HepG2 (cell line): Measurements from ENCODE around the gene ATP11A. TPM values are rescaled to one million over a fixed set of nuclear protein-coding genes. Genes with fewer than 3 reads are reported as not detected.

Source experiments
- HNRNPLL ChIP-seq: fragments of 200-400 bp; formaldehyde crosslinking; IDR thresholded peaks from 2 replicates; pipeline ENCODE4 v1.6.1; 2017; ENCODE audit warnings: mild to moderate bottlenecking, low read depth, low read length; ENCODE audit not compliant: poor library complexity, severe bottlenecking
- HOXA9 ChIP-seq: sonication (generic); formaldehyde crosslinking; IDR thresholded peaks from 2 replicates; pipeline ENCODE4 v1.8.1; 2022; ENCODE audit warnings: missing genetic modification reagents, mild to moderate bottlenecking, moderate library complexity, borderline replicate concordance
- KLF9 ChIP-seq: IDR thresholded peaks from 2 replicates; pipeline ENCODE4 v1.6.1; 2016; ENCODE audit warnings: low read depth
- MXD1 ChIP-seq: sonication (generic); formaldehyde crosslinking; IDR thresholded peaks from 2 replicates; pipeline ENCODE4 v1.4.0; 2020; ENCODE audit warnings: mild to moderate bottlenecking, missing genetic modification reagents
- NRL ChIP-seq: sonication (generic); formaldehyde crosslinking; IDR thresholded peaks from 2 replicates; pipeline ENCODE4 v1.5.0; 2020; ENCODE audit warnings: missing genetic modification reagents, mild to moderate bottlenecking, moderate library complexity, borderline replicate concordance
- POGZ ChIP-seq: sonication (generic); formaldehyde crosslinking; IDR thresholded peaks from 2 replicates; pipeline ENCODE4 v1.4.0; 2020; ENCODE audit warnings: mild to moderate bottlenecking, missing genetic modification reagents
- SMYD3 ChIP-seq: sonication (generic); formaldehyde crosslinking; IDR thresholded peaks from 2 replicates; pipeline ENCODE4 v1.8.1; 2023; ENCODE audit warnings: mild to moderate bottlenecking, missing genetic modification reagents
- YEATS4 ChIP-seq: sonication (generic); formaldehyde crosslinking; IDR thresholded peaks from 2 replicates; pipeline ENCODE4 v1.4.0; 2020; ENCODE audit warnings: missing genetic modification reagents, borderline replicate concordance
- ZBTB33 ChIP-seq: sonication (generic); formaldehyde crosslinking; IDR thresholded peaks from 2 replicates; pipeline ENCODE4 v1.4.0; 2020; ENCODE audit warnings: missing genetic modification reagents
- ZEB1 ChIP-seq: IDR thresholded peaks from 2 replicates; pipeline ENCODE4 v1.6.1; 2012; ENCODE audit warnings: mild to moderate bottlenecking, low read depth, inconsistent platforms; ENCODE audit not compliant: insufficient replicate concordance
- ZKSCAN8 ChIP-seq: IDR thresholded peaks from 2 replicates; pipeline ENCODE4 v1.6.1; 2016; ENCODE audit warnings: borderline replicate concordance, missing genetic modification reagents, missing compliant biosample characterization
- ZNF687 ChIP-seq: sonication (generic); formaldehyde crosslinking; IDR thresholded peaks from 2 replicates; pipeline ENCODE4 v1.5.1; 2020; ENCODE audit warnings: mild to moderate bottlenecking, missing genetic modification reagents, moderate library complexity
- ZNF710 ChIP-seq: sonication (generic); formaldehyde crosslinking; IDR thresholded peaks from 2 replicates; pipeline ENCODE4 v1.5.0; 2020; ENCODE audit warnings: mild to moderate bottlenecking, missing genetic modification reagents, borderline replicate concordance
- ZNF788 ChIP-seq: sonication (generic); formaldehyde crosslinking; IDR thresholded peaks from 2 replicates; pipeline ENCODE4 v1.5.0; 2020; ENCODE audit warnings: mild to moderate bottlenecking, missing genetic modification reagents, borderline replicate concordance
- polyA plus RNA-seq, 8 experiments: library from polyadenylated mRNA; depleted of rRNA in 3 of 8; stranded (reverse) in 7 of 8; unstranded in 1 of 8; fragments of >200 nt; fragmentation: Illumina TruSeq in 4 of 8; extraction: Trizol in 4 of 8; gene quantifications; 2 replicates each; pipeline versions ENCODE4 v1.2.1 to v1.2.3, GENCODE V29; 2011 to 2016; ENCODE audit warnings: low read depth in 4 of 8, missing spikeins in 1 of 8, mixed read lengths in 1 of 8; ENCODE audit not compliant: insufficient read depth in 1 of 8
- total RNA-seq, 5 experiments: library from RNA; depleted of rRNA; stranded (reverse); fragments of >200 nt; fragmentation: Illumina TruSeq; extraction: Trizol; gene quantifications; 2 replicates each; pipeline ENCODE4 v1.2.3, GENCODE V29; 2016; ENCODE audit warnings: low read depth in 1 of 5
- TF ChIP-seq, protein P1 (sequence below): sonication (generic); formaldehyde crosslinking; IDR thresholded peaks from 2 replicates; pipeline ENCODE4 v1.9.0; 2022; ENCODE audit warnings: missing genetic modification reagents, mild to moderate bottlenecking, borderline replicate concordance
- TF ChIP-seq, protein P2 (sequence below): IDR thresholded peaks from 2 replicates; pipeline ENCODE4 v1.6.1; 2012; ENCODE audit warnings: inconsistent platforms

ATP11A gene
- total and polyA plus RNA-seq, 2 of the 13 experiments (the other 11 are each of a cell fraction or from before 2014, with no cell fraction given): 18.4 to 20.1 TPM

- TF ChIP-seq, protein P1, sequence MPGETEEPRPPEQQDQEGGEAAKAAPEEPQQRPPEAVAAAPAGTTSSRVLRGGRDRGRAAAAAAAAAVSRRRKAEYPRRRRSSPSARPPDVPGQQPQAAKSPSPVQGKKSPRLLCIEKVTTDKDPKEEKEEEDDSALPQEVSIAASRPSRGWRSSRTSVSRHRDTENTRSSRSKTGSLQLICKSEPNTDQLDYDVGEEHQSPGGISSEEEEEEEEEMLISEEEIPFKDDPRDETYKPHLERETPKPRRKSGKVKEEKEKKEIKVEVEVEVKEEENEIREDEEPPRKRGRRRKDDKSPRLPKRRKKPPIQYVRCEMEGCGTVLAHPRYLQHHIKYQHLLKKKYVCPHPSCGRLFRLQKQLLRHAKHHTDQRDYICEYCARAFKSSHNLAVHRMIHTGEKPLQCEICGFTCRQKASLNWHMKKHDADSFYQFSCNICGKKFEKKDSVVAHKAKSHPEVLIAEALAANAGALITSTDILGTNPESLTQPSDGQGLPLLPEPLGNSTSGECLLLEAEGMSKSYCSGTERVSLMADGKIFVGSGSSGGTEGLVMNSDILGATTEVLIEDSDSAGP (CRISPR knock-in tag): peak; percentile 86; the same call in 1 of the 2 replicates
- TF ChIP-seq KLF9 (no peak), SMYD3 (CRISPR knock-in tag) (0 out of 2 replicates have a peak, but pooled peaks have one; percentile 48), HOXA9 (CRISPR knock-in tag) (no peak), ZBTB33 (CRISPR knock-in tag) (peak; percentile 65), ZNF687 (CRISPR knock-in tag) (peak; percentile 95), YEATS4 (CRISPR knock-in tag) (peak; percentile 19; the same call in 1 of the 2 replicates), ZNF788 (CRISPR knock-in tag) (0 out of 2 replicates have a peak, but pooled peaks have one; percentile 16), ZNF710 (CRISPR knock-in tag) (0 out of 2 replicates have a peak, but pooled peaks have one; percentile 19), ZEB1 (peak; percentile 7), MXD1 (CRISPR knock-in tag) (0 out of 2 replicates have a peak, but pooled peaks have one; percentile 34), POGZ (CRISPR knock-in tag) (peak; percentile 13; the same call in 1 of the 2 replicates), NRL (CRISPR knock-in tag) (peak; percentile 48; the same call in 1 of the 2 replicates), ZKSCAN8 (CRISPR knock-in tag) (no peak), HNRNPLL (peak; percentile 30)
- TF ChIP-seq, protein P2, sequence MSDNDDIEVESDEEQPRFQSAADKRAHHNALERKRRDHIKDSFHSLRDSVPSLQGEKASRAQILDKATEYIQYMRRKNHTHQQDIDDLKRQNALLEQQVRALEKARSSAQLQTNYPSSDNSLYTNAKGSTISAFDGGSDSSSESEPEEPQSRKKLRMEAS: peak; percentile 73
Observed at GRCh38 chr13:112756511-112756966, 66.7 kb downstream of the ATP11A start (continued).
